Neural progenitor cell (in vitro differentiated cells): ENCODE results near the gene PLD2.

ENCODE experiments used
- CTCF ChIP-seq: fragments of 200-600 bp; sonication (generic); IDR thresholded peaks from 2 replicates; pipeline ENCODE4 v1.5.1; 2017; ENCODE audit warnings: antibody characterized with exemption, mild to moderate bottlenecking
- EZH2 ChIP-seq: fragments of 200-600 bp; sonication (generic); IDR thresholded peaks from 2 replicates; pipeline ENCODE4 v1.6.1; 2017; ENCODE audit warnings: antibody characterized with exemption, mild to moderate bottlenecking, moderate library complexity

DNA sequence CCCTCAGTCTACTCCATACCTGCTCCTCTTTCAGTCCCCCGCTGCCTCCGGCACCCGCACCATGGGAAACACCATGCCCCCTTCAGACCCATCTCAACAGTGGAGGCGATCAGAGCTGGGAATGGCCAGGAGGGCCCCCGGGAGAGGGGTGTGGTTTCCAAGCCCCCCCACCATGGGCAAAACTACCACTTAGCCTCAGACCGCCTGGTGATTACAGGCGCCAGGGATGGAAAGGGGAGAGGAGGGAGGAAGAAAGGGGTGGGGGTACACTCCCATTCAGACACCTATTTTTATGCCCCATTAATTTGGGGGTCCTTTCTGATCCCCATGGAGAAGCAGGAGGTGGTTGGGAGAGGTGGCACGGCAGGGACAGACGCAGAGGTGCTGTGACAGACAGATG, 4.7 kb upstream of the PLD2 start, which contains the start of gene C17orf114:
- TF ChIP-seq EZH2 (no peak), CTCF (no peak)
